GM19035 (cell line): ENCODE results near the gene ZFP92.

ENCODE experiments used
- ATAC-seq: cut with Tn5 transposase; IDR thresholded peaks from one replicate; pipeline ENCODE4 v1.9.1; 2021; ENCODE audit not compliant: unreplicated experiment

Gene ZFP92

DNA sequence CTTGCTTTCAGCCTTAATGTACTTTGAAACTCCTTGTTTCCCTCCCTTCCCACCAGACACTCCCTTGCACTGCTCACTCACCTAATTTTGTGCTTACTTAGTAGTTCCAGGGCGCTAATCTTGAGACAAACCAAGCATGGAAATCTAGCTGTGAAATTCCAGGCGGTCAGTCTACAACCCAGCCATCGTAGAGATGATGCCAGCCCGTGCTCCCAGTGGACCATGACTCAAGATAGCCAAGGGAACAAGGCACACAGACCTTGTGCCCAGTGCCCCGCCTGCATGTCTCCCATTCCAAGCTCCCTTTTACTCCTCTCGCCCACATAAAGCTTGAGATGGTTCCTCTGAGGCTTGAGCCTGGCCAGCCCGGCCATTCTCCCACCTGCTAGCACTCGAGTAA lies 23.5 kb downstream of the ZFP92 start:
- ATAC-seq: no peak

DNA sequence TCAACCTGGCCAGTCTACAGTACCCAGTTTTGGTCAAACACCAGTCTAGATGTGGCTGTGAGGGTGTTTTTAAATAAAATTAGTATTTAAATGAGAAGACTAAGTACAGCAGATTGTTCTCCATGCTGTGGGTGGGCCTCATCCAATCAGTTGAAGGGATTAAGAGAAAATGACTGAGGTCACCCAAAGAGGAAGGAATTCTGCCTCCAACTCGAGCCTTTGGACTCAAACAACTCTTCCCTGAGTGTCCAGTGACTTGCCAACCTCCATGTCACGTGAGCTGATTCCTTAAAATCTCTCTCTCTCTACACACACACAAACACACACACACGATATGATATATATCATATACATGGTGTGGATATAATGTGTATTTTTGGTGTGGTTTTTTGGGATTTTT lies 24.6 kb downstream of the ZFP92 start:
- no peak for ATAC-seq

DNA sequence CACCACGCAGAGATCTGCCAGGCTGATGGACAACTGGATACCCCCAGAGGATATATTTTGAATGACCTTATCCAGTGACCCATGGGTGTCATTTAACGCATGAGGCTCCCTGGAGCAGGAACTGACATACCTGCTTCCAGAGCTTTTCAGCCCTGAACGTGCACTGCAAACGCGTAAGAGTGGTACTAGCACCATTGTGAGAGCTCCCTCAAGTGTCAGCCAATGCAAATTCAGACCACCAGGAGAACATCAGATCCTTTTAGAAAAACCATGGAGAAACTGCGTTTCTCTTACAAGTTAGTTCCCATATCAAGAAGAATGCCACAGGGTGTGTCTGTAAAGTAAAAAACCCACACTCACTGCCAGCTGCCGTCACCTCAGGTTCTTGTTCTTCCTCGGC lies 27.3 kb downstream of the ZFP92 start:
- ATAC-seq: no peak

DNA sequence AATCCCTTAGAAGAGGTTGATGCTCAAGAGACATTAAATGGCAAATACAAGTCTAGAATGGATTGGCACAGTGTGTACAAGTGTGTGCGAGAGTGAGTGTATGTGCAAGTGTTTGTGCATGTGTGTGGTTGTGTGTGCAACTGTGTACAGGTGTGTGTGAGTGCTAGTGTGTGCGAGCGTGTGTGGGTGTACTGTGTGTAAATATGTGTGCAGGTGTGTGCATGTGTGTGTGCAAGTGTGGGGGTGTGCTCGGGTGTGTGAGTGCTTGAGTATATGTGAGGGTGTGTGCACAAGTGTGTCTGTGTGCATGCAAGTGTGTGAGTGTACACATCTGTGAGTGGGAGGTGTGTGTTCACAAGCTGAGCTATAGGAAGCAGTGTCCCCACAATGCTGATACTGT lies 28.7 kb downstream of the ZFP92 start:
- ATAC-seq: no peak

DNA sequence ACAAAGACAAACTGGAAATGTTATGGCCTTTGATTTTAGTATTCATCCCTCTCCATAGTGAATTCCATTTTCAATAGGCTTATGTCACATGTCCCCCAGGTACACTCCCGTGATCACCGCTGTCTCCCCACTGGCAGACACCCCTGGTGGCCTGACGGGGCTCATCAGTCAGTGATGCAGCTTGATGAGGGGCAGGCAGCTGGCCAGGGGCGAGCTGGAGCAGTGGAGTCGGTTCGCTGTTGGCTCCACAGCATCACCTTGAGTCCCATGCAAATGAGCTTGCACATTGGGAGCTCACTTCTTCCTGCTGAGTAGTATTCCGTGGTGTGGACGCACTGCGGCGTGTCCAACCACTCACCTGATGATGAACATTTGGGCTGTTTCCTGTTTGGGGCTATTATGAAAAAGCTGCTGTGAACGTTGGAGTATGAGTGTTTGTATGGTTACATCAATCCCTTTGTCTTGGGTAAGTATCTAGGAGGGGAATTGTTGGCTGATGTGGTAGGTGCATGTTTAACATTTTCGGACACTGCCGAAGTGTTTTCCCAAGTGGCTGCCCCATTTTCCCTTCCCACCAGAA lies 29.4 kb downstream of the ZFP92 start:
- ATAC-seq: no peak

DNA sequence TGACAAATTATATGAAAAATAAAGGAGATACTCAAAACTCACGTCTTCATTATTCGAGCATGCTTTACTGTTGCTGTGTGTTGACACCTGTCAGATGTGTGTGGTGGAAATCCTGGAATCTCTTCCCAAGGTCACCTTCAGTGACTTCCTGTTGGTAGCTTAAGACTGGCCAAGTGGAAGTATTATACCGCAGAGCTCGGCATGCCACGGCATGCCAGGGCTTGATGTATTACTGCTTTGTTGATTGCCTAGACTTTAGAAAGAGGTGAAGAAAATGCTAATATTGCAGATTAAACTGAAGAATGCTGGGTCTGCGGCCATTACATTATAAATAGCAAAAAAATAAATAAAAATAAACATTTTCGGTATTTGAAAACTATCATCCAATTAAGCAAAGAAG lies 30.0 kb downstream of the ZFP92 start:
- no peak for ATAC-seq

DNA sequence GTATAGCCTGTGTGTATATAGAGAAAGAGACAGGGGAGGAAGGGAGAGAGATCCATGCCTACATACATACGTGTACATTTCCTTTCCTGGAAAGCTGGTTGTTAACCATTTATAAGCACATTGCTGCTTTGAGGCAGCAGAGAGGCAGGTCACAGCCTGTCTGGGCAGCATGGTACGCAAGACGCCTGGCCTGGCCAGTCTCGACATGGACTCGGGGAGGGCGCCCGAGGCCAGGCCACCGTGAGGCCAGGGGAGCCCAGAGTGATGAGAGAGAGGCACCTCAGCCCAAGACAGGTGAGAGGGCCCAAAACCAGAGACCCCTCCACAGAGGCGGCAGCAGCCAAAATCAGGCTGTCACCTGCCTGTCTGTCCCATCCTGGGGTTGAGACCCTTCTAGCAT lies 30.7 kb downstream of the ZFP92 start:
- ATAC-seq: no peak

DNA sequence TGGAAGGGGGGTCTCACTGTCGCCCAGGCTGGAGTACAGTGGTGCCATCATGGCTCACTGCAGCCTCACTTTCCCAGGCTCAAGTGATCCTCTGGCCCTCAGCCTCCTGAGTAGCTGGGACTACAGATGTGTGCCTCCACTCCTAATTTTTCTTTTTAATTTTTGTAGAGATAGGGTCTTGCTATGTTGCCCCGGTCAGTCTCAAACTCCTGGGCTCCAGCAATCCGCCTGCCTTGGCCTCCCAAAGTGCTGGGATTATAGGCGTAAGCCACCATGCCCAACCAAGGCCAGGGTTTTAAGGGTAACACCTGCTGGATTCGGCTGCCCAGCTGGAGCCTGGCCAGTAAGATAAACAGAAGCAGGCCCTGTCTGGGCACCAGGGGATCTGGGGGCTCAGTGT lies 31.2 kb downstream of the ZFP92 start:
- no peak for ATAC-seq

DNA sequence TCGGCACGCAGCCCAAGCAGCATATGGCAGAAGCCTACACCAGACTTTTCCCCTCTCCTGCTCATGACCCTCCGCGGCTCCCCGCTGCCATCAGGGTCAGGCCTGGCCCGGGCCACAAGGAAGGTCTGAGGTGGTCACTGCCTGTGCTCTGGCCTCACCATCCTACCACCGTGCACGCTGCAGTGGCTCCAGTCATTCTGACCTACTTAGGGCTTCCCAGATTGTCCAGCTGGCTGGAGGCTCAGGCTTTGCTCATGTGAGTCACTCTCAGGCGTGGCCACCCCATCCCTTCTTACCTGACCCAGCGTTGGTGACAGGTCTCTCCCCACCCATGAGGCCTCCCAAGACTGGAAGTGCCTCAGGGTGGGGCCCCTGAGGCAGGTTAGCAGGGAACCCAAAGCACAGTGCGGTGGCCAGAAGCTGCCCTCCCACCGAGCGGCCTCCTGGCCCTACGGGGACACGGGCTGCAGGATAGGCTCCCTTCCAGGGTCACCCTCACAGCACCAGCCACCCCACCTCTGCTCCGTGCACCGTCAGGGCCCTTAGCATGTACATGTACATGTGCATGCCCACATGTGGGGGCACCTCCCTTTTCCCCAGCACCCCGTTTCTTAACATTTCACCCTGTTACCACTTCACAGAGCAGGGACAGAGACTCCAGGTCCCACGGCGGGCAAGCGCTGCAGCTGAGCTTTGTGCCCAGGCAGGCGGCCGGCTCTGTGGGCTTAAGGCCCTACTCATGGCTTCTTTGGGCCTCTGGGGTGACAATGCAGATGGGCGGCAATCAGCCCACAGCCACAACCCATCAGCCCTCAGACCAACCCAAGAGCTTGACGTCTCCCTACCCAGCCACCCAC lies 32.4 kb downstream of the ZFP92 start:
- ATAC-seq: no peak

DNA sequence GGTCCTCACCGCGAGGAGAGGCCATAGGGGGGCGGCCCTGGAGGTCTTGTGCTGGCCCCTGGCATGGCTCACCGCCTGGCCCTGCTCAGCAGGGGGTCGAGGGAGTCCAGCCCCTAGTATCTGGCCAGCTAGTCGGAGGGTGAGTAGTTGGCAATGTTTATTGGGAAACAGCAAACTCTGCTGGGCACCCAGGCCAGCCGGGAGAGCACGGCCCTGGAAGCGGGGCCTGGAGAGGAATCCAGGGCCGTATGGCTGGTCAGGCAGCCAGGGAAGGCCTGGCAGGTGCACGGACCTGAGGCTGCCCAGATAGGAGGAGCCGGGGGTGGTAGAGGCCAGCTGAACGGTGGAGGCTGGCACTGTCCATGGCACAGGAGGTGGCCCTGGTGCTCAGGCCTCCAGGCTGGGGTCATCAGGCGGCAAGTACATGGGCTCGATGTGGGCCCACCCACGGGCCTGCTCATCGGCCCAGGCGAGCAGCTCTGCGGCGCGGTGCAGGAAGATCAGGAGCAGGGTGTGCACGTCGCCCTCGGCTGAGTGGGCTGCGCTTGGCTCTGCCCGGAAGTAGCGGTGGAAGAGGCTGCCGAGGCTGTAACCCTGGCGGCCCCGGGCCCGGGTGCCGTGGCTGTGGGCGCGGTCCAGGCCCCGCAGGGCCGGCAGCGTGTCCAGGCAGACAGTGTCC lies 33.2 kb downstream of the ZFP92 start:
- no peak for ATAC-seq

DNA sequence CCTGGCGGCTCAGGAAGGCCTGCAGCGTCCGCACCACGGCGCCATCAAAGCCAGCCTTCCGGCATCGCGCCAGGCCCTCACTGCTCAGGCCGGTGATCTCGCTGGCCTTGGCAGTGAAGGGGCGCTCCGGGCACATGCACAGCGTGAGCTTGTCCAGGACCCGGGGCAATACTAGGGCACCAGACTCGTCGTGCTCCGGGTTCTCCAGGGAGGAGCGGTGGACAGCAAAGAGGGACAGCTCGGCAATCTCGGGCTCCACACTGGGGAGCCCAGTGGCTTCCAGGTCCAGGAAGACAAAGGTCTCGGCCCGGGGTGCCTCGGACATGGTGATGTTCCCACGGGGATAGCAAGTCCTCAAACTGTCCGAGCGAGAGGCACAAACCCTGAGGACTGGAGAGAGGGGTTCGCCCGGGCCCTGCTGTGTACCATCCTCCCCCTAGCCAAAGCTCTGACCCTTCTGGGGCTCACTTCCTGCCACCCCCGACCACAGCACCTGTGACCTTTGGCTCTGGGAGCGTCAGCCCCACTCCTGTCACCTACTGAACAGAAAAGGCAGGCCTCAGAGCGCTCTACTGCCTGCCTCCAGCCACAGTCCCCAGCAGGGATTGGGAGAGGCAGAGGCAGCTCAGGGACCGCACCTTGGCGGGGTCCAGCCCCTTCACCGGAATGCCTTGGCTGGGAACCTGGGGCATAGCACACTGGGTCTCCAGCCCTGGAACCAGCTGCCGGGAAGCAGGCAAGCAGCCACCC lies 34.0 kb downstream of the ZFP92 start:
- ATAC-seq: no peak

DNA sequence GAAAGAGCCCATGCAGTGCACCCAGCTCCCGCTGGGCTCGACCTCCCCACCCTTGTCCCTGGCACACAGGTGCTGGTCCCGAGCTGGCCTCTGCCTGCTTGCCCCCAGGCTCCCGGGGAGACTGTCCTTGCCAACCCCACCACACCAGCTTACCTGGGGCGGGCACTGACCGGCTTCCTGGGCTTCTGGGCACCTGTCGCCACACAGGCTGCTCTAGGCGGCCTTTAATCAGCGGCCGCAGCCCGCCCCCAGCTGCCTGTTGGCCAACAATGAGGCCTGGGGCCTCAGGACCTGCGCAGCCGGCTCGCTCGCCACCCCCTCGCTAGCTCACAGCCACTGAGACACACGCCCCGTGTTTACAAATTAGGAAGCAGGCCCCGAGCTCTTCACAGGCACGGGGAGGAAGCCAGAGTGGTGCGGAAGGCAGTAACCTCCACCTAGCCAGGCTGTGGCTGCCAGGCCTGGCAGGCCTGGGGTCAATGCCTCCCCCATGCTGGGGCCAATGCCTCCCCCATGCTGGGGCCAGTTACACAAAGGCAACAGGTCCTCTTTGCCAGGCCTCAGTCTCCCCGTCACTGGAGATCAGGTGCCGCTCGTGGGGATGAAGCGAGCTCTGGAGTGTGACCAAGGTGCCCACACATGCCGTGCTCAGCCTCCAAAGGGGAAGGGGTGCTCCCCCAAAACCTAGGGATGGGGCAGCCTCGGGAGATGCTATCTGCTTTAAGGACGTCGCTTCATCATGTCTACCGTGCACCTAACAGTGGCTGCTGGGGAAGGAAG lies 34.8 kb downstream of the ZFP92 start, which contains the start of gene TREX2:
Gene TREX2 (minus strand): TSS at position 201 of the 780 bp plus-strand sequence. CDS start 626 bp downstream, outside the sequence.
- no peak for ATAC-seq

DNA sequence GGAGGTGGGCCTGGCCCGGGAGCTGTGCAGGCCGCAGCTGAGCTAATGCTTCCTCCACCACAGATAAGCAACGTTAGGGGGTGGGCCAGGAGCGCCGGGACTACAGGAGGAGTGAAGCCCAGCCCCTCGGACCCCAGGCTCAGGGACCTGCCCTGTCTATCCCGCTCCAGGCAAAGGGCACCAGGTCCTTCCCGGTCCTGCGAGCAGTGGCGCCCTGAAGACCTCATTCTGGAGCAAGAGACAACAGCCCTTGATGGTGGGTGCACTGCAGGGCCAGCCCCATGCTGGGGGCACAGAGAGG lies 35.3 kb downstream of the ZFP92 start:
- no peak for ATAC-seq

DNA sequence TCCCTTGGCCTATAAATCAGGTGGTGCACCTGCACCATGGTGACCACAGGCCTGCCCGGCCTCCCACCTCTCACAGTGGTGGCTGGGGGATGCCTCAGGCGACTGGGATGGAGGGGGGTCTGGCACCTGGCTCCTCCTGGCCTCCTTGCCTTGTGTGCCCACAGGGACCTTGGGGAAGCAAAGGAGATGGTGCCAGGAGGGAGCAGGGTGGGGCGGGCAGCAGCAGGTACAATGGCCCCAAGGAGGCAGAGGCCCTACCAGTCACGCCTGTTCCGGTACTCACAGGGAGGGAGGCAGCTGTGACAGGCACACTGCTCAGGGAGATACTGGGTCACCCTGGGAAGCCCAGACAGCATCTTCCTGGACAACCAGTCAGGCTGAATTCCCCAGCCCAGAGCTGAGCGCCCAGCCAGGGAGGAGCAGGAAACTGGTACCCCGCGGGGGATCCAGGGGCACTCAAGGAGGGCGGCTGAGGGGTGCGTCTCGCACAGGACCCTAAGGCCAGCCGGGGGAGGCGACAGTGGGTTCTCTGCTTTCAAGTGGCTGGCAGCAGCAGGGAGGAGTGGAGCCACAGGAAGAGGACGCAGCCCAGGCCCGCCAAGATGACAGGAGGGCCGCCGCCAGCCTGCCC lies 35.8 kb downstream of the ZFP92 start:
- ATAC-seq: no peak

DNA sequence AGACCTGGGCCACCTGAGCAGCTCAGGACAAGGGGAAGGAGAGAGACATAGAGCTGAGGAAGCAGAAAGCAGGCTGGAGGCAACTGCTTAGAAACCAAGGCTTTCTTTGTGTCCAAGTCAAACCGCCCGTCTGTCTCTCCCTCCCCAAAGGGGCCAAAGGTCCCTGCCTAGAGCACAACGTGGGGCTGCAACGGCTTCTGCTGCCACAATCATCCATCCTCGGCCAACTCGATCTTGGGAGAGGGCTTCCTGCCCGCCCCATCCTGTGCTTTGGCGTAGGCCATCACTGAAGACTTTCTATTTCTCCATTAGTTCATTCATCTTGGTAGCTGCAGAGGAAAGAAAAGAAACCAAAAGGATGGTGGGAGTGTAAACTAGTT lies 36.3 kb downstream of the ZFP92 start:
- ATAC-seq: no peak

DNA sequence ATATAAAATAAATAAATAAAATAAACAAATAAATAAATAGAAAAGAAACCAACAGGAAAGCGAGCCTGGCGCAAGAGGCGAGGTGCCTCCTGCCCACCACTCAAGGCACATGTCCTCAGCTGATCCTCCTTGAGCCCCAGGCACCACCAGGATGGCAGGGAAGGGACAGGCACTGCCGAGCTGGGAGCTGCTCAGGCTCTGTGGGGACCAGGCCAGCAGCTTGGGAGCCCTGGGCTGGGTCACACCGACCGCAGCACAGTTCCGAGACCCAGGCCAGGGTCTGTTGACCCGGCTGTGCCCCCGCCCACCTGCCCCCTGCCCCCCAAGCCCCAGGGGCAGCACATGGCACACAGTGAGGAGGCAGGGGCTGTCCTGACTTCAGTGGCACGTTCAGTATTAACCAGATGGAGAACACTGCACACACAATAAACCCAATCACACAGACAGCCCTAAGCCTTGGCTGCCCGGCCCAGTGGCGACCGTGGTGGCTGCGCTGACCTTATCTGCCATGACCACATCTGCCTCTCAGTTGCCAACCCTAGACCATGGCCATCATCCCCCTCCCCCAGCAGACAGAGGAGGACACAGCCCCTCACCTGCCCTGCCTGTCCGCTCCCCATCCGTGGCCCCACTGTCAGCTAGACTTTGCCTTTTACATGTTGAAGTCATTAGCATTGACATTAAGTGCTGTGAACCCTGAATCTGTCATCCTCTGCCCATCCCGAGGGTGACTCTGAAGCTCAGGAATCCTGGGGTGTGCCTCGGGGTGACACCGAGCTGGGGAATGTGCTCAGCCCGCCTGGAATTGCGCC lies 37.5 kb downstream of the ZFP92 start:
- ATAC-seq: no peak

DNA sequence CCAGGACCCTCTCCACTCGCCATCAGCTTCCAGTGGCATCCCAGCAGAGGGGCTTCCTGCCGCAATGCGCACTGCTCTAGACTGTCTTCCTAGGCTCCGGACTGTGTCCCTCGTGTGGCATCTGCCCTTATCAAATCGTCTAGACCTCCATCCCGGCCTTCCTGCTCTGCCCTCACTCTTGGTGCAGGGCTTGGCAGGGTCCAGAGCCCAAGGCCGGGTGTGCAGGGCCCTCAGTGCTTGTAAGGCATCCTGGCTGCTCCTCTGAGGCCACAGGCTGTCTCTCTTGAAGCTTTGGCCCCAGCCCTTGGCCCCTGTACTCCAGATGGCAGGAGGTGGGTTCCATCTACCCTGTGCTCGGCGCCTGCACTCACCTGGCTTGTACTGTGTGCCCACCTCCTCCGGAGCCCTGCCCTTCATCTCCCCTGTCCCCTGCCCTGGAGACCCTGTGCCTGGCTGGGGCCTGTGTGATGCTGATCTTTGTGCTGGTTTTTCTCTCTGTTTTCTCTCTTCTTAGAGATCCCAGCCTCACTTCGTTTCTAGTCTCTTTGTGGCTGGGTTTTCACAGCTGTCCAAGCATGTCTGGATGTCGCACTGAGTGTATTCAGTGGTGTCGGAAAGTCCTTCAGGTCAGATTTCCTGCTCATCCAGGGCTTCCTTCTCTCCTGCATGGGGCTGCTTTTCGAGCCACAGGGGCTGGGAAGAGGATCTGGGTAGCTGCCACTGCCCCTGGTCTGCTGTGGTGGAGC lies 38.3 kb downstream of the ZFP92 start:
- no peak for ATAC-seq

DNA sequence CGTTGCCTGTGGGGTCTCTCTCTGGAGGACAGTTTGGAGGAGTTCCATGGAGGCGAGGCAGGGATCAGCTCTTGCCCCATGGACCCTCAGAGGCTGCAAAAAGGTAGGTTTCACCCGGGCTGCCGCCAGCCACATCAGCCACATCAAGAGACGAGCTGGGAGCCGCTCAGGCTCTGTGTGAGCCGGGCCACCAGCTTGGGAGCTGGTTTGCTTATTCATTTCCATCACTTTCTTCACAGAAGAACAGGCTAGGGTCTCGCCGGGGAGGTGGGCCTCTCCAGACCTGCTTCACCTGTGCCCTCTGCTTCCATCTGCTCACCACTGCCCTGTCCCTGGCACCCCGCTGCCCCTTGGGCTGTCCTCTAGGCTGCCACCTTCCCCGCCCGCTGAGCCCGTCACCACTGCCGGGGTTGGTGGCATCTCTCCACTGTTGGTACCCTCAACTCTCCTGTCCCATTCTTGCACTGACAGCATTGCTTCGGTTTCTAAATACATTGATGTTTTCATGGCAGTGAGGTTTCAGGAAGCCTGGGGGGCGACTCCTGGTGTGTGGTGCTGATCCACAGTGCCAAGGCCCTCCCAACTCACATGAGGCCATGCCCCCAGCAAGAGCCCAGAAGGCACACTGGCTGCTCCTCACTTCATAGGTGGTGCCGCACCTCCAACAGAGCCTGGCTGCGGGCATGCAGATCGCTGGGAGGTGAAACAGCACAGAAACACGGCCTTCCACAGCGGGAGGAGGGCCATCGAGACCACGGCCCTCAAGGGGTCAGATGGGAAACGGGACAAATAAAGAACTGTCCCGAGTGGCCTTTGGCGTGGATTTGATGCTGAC lies 39.1 kb downstream of the ZFP92 start:
- no peak for ATAC-seq
